GM10248 (cell line): ENCODE results near the gene PDE4D.

Experiments used
- CTCF ChIA-PET: fragments of 300-600 bp; sonication (Branson Sonifier 250); formaldehyde crosslinking; extraction: SDS; loops from one replicate; lab custom pipeline; 2021; ENCODE audit warnings: antibody characterized with exemption; lab: Yijun Ruan, JAX
- POLR2A ChIA-PET: fragments of 350-650 bp; sonication (Branson Sonifier 250); formaldehyde crosslinking; extraction: SDS; loops from one replicate; lab custom pipeline; 2020; ENCODE audit warnings: antibody characterized with exemption; lab: Yijun Ruan, JAX
- DNase-seq: peaks from one replicate; pipeline ENCODE4 v3.0.0; 2012; ENCODE audit errors: extremely low spot score
- CTCF ChIP-seq: IDR thresholded peaks from 2 replicates; pipeline ENCODE4 v1.5.1; 2012; ENCODE audit warnings: mild to moderate bottlenecking, low read depth; ENCODE audit errors: extremely low read depth, missing control alignments, control extremely low read depth

The PDE4D gene

GRCh38 chr5:59433174-59433573 is 460.4 kb downstream of the PDE4D start:
- TF ChIP-seq CTCF, result no peak
- no peak for DNase-seq
- ChIA-PET CTCF (no interaction called here), POLR2A (no interaction called here)

GRCh38 chr5:59430066-59430685 is 463.4 kb downstream of the PDE4D start:
- POLR2A ChIA-PET, result interaction anchor here (0.6 kb wide), 1 partner anchor 228 kb away, joined by 4 read pairs; no protein-coding TSS in a partner anchor
- no peak for TF ChIP-seq CTCF
- DNase-seq, result no peak
- CTCF ChIA-PET, result no interaction called here

- POLR2A ChIA-PET, result no interaction called here
- CTCF ChIA-PET, result no interaction called here
- no peak for TF ChIP-seq CTCF
- no peak for DNase-seq
These were observed 465.1 kb downstream of the PDE4D start for GRCh38 chr5:59428391-59428790.

GRCh38 chr5:59424515-59424914 is 469.0 kb downstream of the PDE4D start:
- POLR2A ChIA-PET, result no interaction called here
- TF ChIP-seq CTCF, result no peak
- no peak for DNase-seq
- CTCF ChIA-PET, result no interaction called here

GRCh38 chr5:59423021-59423420 is 470.5 kb downstream of the PDE4D start:
- CTCF ChIA-PET, result no interaction called here
- no peak for TF ChIP-seq CTCF
- POLR2A ChIA-PET, result no interaction called here
- no peak for DNase-seq

- POLR2A ChIA-PET, result no interaction called here
- CTCF ChIA-PET, result no interaction called here
- no peak for TF ChIP-seq CTCF
- DNase-seq, result no peak
These were observed 471.3 kb downstream of the PDE4D start for GRCh38 chr5:59421986-59422941.
